Spleen (tissue), 11 donors: ENCODE measurements around the gene FHIT. TPM values are rescaled to one million over a fixed set of nuclear protein-coding genes. Genes with fewer than 3 reads are reported as not detected.

Experiments
- DNase-seq: peaks from one replicate; pipeline ENCODE4 v3.0.0-alpha.2; 2020
- H3K27ac ChIP-seq, 8 donors: fragments of 200-600 bp; sonication (generic) in 7 of 8; 1 replicate in 4 of 8; 2 replicates in 4 of 8; pipeline versions ENCODE4 v1.5.0 to v1.8.0; 2016 to 2021; ENCODE audit warnings: inconsistent platforms in 4 of 8, mild to moderate bottlenecking in 4 of 8, moderate library complexity in 1 of 8
- H3K27me3 ChIP-seq, 7 donors: fragments of 200-600 bp; sonication (generic) in 6 of 7; replicated peaks in 1 of 7; 1 replicate in 4 of 7; 2 replicates in 3 of 7; pipeline versions ENCODE4 v1.5.0 to v1.8.0; 2016 to 2021; ENCODE audit warnings: inconsistent platforms in 3 of 7, mild to moderate bottlenecking in 1 of 7
- H3K36me3 ChIP-seq, 6 donors: fragments of 200-600 bp; sonication (generic) in 5 of 6; 1 replicate in 4 of 6; 2 replicates in 2 of 6; pipeline versions ENCODE4 v1.5.0 to v1.8.0; 2016 to 2021; ENCODE audit warnings: inconsistent platforms in 2 of 6
- H3K4me1 ChIP-seq, 6 donors: fragments of 200-600 bp; sonication (generic) in 5 of 6; 1 replicate in 3 of 6; 2 replicates in 3 of 6; pipeline versions ENCODE4 v1.5.0 to v1.8.0; 2016 to 2021; ENCODE audit warnings: inconsistent platforms in 3 of 6
- H3K4me3 ChIP-seq, 8 donors: fragments of 200-600 bp; sonication (generic) in 7 of 8; 1 replicate in 4 of 8; 2 replicates in 4 of 8; pipeline versions ENCODE4 v1.5.0 to v1.8.0; 2016 to 2021; ENCODE audit warnings: inconsistent platforms in 4 of 8, mild to moderate bottlenecking in 4 of 8, moderate library complexity in 2 of 8
- H3K9me3 ChIP-seq, 8 donors: fragments of 200-600 bp; sonication (generic) in 7 of 8; 1 replicate in 4 of 8; 2 replicates in 4 of 8; pipeline versions ENCODE4 v1.5.0 to v1.8.0; 2016 to 2021; ENCODE audit warnings: inconsistent platforms in 4 of 8
- POLR2A ChIP-seq, 3 donors: fragments of 450-650 bp; IDR thresholded peaks; one replicate each; pipeline ENCODE4 v1.5.1; 2017; ENCODE audit warnings: antibody characterized with exemption in 3 of 3, mild to moderate bottlenecking in 1 of 3
- POLR2AphosphoS5 ChIP-seq, 3 donors: sonication (generic); formaldehyde crosslinking; IDR thresholded peaks; one replicate each; pipeline ENCODE4 v1.5.1; 2017; ENCODE audit warnings: antibody characterized with exemption in 3 of 3
- WGBS, 5 donors: extraction: QIAGEN DNeasy Blood & Tissue Kit in 3 of 5; methylation state at CpG; one replicate each; pipeline versions ENCODE4 v1.1.5 to v1.1.7; 2013 to 2018; 5-methylcytosine and 5-hydroxymethylcytosine counted together
- intact Hi-C: fragments of 100-400 bp; cut with DNase I; formaldehyde crosslinking; loops from one replicate; pipeline ENCODE4 v1.15.0; 2023; ENCODE audit warnings: low total_unique reads
- polyA plus RNA-seq, 3 donors: library from polyadenylated mRNA; stranded (reverse); fragments of 200-250 nt; gene quantifications; one replicate each; pipeline ENCODE4 v1.2.1, GENCODE V29; 2013
- total RNA-seq, 7 donors: library from RNA; depleted of rRNA in 3 of 7; stranded (reverse); fragments of >200 nt in 3 of 7; fragmentation: NEBNext Ultra II Directional in 4 of 7; extraction: Animal tissue kit (Norgen Biotek cat#: 25700) in 4 of 7; gene quantifications; one replicate each; pipeline versions ENCODE4 v1.1.0 to v1.2.1, GENCODE V29; 2016 to 2021
- TF ChIP-seq, protein P1 (sequence below), 11 experiments: fragments of 200-600 bp in 7 of 11; fragments of 450-650 bp in 4 of 11; sonication (generic) in 4 of 11; IDR thresholded peaks in 8 of 11; conservative IDR thresholded peaks in 3 of 11; 1 replicate in 7 of 11; 2 replicates in 4 of 11; pipeline versions ENCODE4 v1.4.0 to v1.8.0; 2016 to 2021; ENCODE audit warnings: antibody characterized with exemption in 11 of 11, inconsistent platforms in 4 of 11, mild to moderate bottlenecking in 1 of 11
- donor health status: healthy with polysubstance abuse.
- donor health status: DM: no; HTN: no; CAD: no; lungs with moderate emphysema.
- donor health status: DM: no; HTN: no; CAD: no.
- donor health status: Bipolar disorder and iron deficiency.
- donor health status: healthy.
- donor health status: DM: no; HTN: no; CAD: no.
- donor health status: DM: yes; HTN: yes; CAD: no.

Gene FHIT
- total and polyA plus RNA-seq, 10 donors = 4.1 to 23.1 (median 12.2) TPM

DNA sequence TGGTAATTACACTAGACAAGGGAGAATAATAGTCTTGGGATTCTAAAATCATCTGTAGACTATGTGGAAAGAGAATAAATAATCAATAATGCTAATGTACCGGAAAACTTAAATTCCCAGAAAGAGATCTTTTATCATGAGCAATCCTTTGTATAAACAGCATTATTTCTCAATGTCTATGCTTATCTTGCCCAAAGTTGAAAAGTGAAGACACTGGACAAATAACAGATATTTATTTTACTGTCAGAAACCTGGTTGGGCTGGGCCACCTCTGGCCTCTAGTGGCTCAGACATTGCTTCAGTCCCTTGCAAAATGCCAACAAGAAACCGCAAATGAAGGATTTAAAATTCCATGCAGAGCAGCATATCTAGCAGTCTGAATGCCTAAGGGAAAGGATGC is 409.9 kb downstream of the FHIT start:
- 86 to 94% (median 93%) methylated on average over 2 of the region's 2 CpGs for WGBS, 5 donors
- intact Hi-C loops = no loop called here
- H3K27ac ChIP-seq = no peak overlapping the region
- H3K4me1 ChIP-seq = no peaks in the 10 kb centered on the region
- H3K27me3 ChIP-seq = no peaks in the 10 kb centered on the region
- H3K36me3 ChIP-seq = no peaks in the 10 kb centered on the region
- no peaks in the 10 kb centered on the region for H3K9me3 ChIP-seq
- no peak for DNase-seq
- H3K4me3 ChIP-seq = no peak overlapping the region
- TF ChIP-seq POLR2A (IDR thresholded peaks at IDR 0.05) (no peak), POLR2AphosphoS5 (IDR thresholded peaks at IDR 0.05) (no peak)
- TF ChIP-seq, protein P1, sequence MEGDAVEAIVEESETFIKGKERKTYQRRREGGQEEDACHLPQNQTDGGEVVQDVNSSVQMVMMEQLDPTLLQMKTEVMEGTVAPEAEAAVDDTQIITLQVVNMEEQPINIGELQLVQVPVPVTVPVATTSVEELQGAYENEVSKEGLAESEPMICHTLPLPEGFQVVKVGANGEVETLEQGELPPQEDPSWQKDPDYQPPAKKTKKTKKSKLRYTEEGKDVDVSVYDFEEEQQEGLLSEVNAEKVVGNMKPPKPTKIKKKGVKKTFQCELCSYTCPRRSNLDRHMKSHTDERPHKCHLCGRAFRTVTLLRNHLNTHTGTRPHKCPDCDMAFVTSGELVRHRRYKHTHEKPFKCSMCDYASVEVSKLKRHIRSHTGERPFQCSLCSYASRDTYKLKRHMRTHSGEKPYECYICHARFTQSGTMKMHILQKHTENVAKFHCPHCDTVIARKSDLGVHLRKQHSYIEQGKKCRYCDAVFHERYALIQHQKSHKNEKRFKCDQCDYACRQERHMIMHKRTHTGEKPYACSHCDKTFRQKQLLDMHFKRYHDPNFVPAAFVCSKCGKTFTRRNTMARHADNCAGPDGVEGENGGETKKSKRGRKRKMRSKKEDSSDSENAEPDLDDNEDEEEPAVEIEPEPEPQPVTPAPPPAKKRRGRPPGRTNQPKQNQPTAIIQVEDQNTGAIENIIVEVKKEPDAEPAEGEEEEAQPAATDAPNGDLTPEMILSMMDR (IDR thresholded peaks at IDR 0.05 in 8 of 11, conservative IDR thresholded peaks at IDR 0.05 in 3 of 11) = no peak

DNA sequence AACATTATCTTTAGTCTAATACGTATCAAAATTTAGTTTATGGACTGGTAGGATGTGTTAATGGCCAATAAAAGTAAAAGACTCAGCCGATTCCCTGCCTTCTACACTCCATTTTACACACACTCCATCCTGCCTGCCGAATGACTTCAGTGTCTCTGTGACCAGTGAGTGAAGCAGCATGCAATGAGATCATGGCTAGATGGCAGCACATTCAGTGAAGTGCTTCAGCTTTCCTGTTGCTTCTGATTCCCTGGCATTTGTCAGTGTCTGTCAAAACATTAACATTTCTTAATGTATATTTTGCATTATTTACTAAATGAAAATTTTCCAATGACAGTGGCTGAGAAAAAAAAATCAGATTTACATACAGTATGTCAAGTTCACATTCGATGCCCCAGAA is 412.0 kb downstream of the FHIT start:
- no peaks in the 10 kb centered on the region for H3K36me3 ChIP-seq
- no peak for TF ChIP-seq POLR2A (IDR thresholded peaks at IDR 0.05)
- TF ChIP-seq, protein P1 (IDR thresholded peaks at IDR 0.05 in 8 of 11, conservative IDR thresholded peaks at IDR 0.05 in 3 of 11) = no peak
- no peak for TF ChIP-seq POLR2AphosphoS5 (IDR thresholded peaks at IDR 0.05)
- no peaks in the 10 kb centered on the region for H3K9me3 ChIP-seq
- H3K27ac ChIP-seq = no peak overlapping the region
- intact Hi-C loops = no loop called here
- no peaks in the 10 kb centered on the region for H3K27me3 ChIP-seq
- H3K4me1 ChIP-seq = no peaks in the 10 kb centered on the region
- no peak for DNase-seq
- WGBS, 5 donors = 72 to 87% (median 85%) methylated on average over 4 of the region's 4 CpGs
- H3K4me3 ChIP-seq = no peak overlapping the region

DNA sequence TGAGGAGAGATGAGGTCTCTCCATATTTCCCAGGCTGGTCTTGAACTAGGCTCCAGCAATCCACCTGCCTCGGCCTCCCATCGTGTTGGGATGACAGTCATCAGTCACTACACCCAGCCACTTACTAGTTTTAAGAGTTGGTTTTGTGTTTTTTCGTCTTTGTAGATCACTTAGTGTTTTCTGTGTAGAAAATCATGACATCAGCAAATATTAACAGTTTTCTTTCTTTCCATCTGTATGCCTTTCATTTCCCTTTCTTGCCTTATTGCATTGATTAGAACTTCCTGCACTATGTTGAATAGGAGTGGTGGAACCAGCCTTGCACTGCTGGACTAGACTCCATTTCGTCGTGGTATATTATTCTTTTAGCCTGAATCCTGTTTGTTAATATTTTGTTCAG is 415.5 kb downstream of the FHIT start:
- H3K4me1 ChIP-seq = no peaks in the 10 kb centered on the region
- DNase-seq = no peak
- no peaks in the 10 kb centered on the region for H3K27me3 ChIP-seq
- H3K27ac ChIP-seq = no peak overlapping the region
- 91 to 96% (median 94%) methylated on average over 5 of the region's 5 CpGs for WGBS, 5 donors
- intact Hi-C loops = no loop called here
- H3K9me3 ChIP-seq = no peaks in the 10 kb centered on the region
- H3K36me3 ChIP-seq = no peaks in the 10 kb centered on the region
- TF ChIP-seq POLR2AphosphoS5 (IDR thresholded peaks at IDR 0.05) (no peak), POLR2A (IDR thresholded peaks at IDR 0.05) (no peak)
- TF ChIP-seq, protein P1 (IDR thresholded peaks at IDR 0.05 in 8 of 11, conservative IDR thresholded peaks at IDR 0.05 in 3 of 11) = no peak
- H3K4me3 ChIP-seq = no peak overlapping the region

DNA sequence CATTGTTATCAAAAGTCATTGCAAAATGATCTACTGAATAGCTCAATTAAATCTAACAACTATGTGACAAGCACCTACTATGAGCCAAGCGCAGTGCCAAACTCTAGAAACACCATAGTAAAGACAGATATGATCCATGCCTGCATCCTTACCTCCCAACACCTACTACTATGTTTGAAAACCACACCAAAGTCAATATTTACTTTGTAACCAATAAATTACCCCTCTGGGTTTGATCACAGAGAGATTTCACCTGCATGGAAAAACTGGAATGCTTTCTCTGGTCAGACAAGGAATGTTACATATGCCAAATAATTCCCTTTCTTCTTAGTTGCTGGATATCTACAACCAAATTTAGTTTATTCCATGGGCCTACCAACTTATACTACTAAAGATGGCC is 422.2 kb downstream of the FHIT start:
- no peak for DNase-seq
- no peak overlapping the region for H3K4me3 ChIP-seq
- 86 to 97% (median 90%) methylated on average over 1 of the region's 1 CpG for WGBS, 5 donors
- no peaks in the 10 kb centered on the region for H3K4me1 ChIP-seq
- no peak for TF ChIP-seq POLR2A (IDR thresholded peaks at IDR 0.05)
- TF ChIP-seq POLR2AphosphoS5 (IDR thresholded peaks at IDR 0.05) = no peak
- TF ChIP-seq, protein P1 (IDR thresholded peaks at IDR 0.05 in 8 of 11, conservative IDR thresholded peaks at IDR 0.05 in 3 of 11) = no peak
- no peaks in the 10 kb centered on the region for H3K27me3 ChIP-seq
- H3K27ac ChIP-seq = no peak overlapping the region
- peaks cover 0 to 13% (median 0%) of the 10 kb centered on the region in 8 donors for H3K9me3 ChIP-seq
- intact Hi-C loops = no loop called here
- H3K36me3 ChIP-seq = no peaks in the 10 kb centered on the region
